Measurements from ENCODE around the gene TYW1B. TPM values are rescaled to one million over a fixed set of nuclear protein-coding genes. Genes with fewer than 3 reads are reported as not detected.
A peak's percentile ranks its signal among the peaks of the same experiment; 100 is the strongest.
"Not testable (repeated sequence)": the region's sequence is repeated elsewhere in the genome, so short reads cannot be mapped to it uniquely, and the experiment has no call there.

The TYW1B gene
- total and polyA plus RNA-seq, 2 donors (not counting 3 experiments of a cell fraction or from before 2014, with no cell fraction given): 0.69 to 2.7 TPM

DNA sequence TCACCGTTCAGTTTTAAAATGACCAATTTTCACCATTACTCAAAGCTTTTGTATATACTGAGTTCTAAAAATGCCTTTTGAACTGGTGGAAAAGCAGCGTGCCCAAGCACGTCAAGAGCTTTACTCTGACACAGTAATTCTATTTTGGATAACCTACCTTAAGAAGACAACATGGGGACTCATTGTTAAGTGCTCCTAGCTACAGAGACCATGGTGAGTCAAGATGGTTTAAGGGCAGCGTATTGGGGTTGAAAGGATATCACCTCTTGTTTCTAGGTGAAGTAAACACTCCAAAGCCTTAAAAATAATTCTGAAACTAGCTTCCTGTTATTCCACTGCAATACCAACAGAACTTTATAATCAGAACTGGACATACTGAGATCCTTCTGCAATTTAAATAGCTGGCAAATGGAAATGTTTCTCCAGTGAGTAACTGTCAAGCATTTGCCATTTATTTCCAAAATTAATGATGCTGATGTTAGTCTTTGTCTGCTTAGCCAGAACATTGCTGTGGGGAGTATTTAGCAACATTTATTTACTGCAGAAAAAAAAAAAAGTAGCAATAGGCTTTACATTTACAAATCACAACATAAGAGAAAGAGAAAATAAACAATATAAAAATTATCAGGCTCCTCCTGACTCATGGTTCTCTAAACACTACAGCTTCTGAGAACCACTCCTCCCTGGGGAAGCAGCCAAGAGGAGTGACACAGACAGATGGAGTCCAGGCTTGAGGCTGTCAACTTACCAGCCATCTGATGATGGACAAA, 44.2 kb downstream of the TYW1B start:
- H3K9ac ChIP-seq (replicated peaks; ENCODE audit: extremely low read depth, insufficient read depth, low read length); H2AFZ ChIP-seq (ENCODE audit: low read depth, low read length); BruUV-seq (replicated peaks); H3K9me1 ChIP-seq (replicated peaks; ENCODE audit: control insufficient read depth, extremely low read depth, insufficient read depth, low read length); H4K20me1 ChIP-seq (replicated peaks; ENCODE audit: control insufficient read depth, extremely low read depth, insufficient read depth, low read length); dilution Hi-C loops (cut with MboI; ENCODE audit: extremely low pct_ligation_motif_present, low sequenced_read_pairs); H3K4me3 ChIP-seq (replicated peaks in 1 of 3; ENCODE audit: insufficient read depth in 1 of 3, low read depth in 1 of 3, low read length in 3 of 3); H3K9me3 ChIP-seq (replicated peaks; ENCODE audit: control insufficient read depth, insufficient read depth, low read length); H3K27me3 ChIP-seq (ENCODE audit: control insufficient read depth in 2 of 2, insufficient read depth in 2 of 2, low read length in 2 of 2); H3K4me2 ChIP-seq (ENCODE audit: insufficient read depth, low read length); POLR2A ChIA-PET; H3K27ac ChIP-seq (ENCODE audit: insufficient read depth, low read depth, low read length); CTCF ChIA-PET; H3K36me3 ChIP-seq (ENCODE audit: control insufficient read depth in 2 of 2, extremely low read depth in 1 of 2, insufficient read depth in 2 of 2, low read length in 2 of 2); H3K79me2 ChIP-seq (ENCODE audit: control insufficient read depth, insufficient read depth, low read length); H3K4me1 ChIP-seq (ENCODE audit: control insufficient read depth, extremely low read depth, insufficient read depth, low read length): not testable (repeated sequence)
- TF ChIP-seq JUN (IDR thresholded peaks at IDR 0.05; ENCODE audit: borderline replicate concordance, insufficient read depth, insufficient read length, low read depth): peak; percentile 1
- TF ChIP-seq FOS (IDR thresholded peaks at IDR 0.05; ENCODE audit: borderline replicate concordance, insufficient read depth, low read length): peak; percentile 5
- peak; percentile 97 for FAIRE-seq
- intact Hi-C loops (cut with micrococcal nuclease): loop anchor here (2.0 to 10.0 kb wide), 3 partner anchors 31 to 1029 kb away; no protein-coding TSS in a partner anchor
- peak; percentile 72 for DNase-seq (ENCODE audit: low read depth, low spot score)

GRCh38 chr7:72781631-72782030, 46.4 kb downstream of the TYW1B start:
- POLR2A ChIA-PET: no interaction called here
- H4K20me1 ChIP-seq (replicated peaks; ENCODE audit: control insufficient read depth, extremely low read depth, insufficient read depth, low read length): no peaks in the 10 kb centered on the region
- dilution Hi-C loops (cut with MboI; ENCODE audit: extremely low pct_ligation_motif_present, low sequenced_read_pairs) (no loop called here), intact Hi-C loops (cut with micrococcal nuclease) (loop anchor here (5.0 to 10.0 kb wide), 2 partner anchors 99 to 1027 kb away; no protein-coding TSS in a partner anchor)
- DNase-seq (ENCODE audit: low read depth, low spot score): peak; percentile 76
- no peak overlapping the region for H3K4me2 ChIP-seq (ENCODE audit: insufficient read depth, low read length)
- peak overlapping the region; percentile 38 for H3K27ac ChIP-seq (ENCODE audit: insufficient read depth, low read depth, low read length)
- no peaks in the 10 kb centered on the region for H3K27me3 ChIP-seq (ENCODE audit: control insufficient read depth in 2 of 2, insufficient read depth in 2 of 2, low read length in 2 of 2)
- FAIRE-seq: peak; percentile 82
- H3K36me3 ChIP-seq (ENCODE audit: control insufficient read depth in 2 of 2, extremely low read depth in 1 of 2, insufficient read depth in 2 of 2, low read length in 2 of 2): peaks cover 0 to 2% of the 10 kb centered on the region in 2 experiments
- peak overlapping the region; percentile 48 for H2AFZ ChIP-seq (ENCODE audit: low read depth, low read length)
- H3K4me3 ChIP-seq (replicated peaks in 1 of 3; ENCODE audit: insufficient read depth in 1 of 3, low read depth in 1 of 3, low read length in 3 of 3): no peak overlapping the region
- CTCF ChIA-PET: interaction anchor here (0.6 kb wide), 1 partner anchor 46 kb away, joined by 3 read pairs; no protein-coding TSS in a partner anchor
- H3K9me3 ChIP-seq (replicated peaks; ENCODE audit: control insufficient read depth, insufficient read depth, low read length): no peaks in the 10 kb centered on the region
- no peaks in the 10 kb centered on the region for H3K79me2 ChIP-seq (ENCODE audit: control insufficient read depth, insufficient read depth, low read length)
- no peak for TF ChIP-seq MAX (IDR thresholded peaks at IDR 0.05; ENCODE audit: insufficient read depth, insufficient read length)
- TF ChIP-seq FOS (IDR thresholded peaks at IDR 0.05; ENCODE audit: borderline replicate concordance, insufficient read depth, low read length): no peak
- H3K9ac ChIP-seq (replicated peaks; ENCODE audit: extremely low read depth, insufficient read depth, low read length): no peak overlapping the region
- peaks cover 3% of the 10 kb centered on the region for H3K4me1 ChIP-seq (ENCODE audit: control insufficient read depth, extremely low read depth, insufficient read depth, low read length)
- no peaks in the 10 kb centered on the region for H3K9me1 ChIP-seq (replicated peaks; ENCODE audit: control insufficient read depth, extremely low read depth, insufficient read depth, low read length)
- BruUV-seq (replicated peaks): TSS peak; percentile 33
